ENCODE results near the gene DCAF12L2.

DNA sequence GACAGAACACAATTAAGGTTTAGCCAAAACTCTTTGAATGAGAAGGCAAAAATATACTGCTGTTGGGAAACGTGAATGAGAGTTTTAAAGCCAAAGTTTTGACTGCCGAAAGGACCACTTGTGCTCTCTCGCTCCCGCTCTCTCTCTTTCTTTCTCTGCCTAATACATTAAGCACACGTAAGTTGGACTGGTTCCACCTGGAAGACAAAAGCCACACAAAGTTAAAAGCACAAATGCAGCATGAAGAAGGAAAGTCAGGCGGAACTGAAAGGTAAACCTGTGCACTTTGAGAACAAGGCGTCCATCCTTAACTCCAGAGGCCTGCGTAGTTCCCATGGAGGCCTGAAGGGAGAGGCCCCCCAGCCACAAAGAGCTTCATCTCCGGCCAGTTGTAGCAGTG is 1.9 kb downstream of the DCAF12L2 start:
- TF ChIP-seq GLIS3 (CRISPR knock-in tag; IDR thresholded peaks at IDR 0.05) (no peak), ARNTL (CRISPR knock-in tag; IDR thresholded peaks at IDR 0.05; ENCODE audit: borderline replicate concordance, low read depth) (no peak), RARB (CRISPR knock-in tag; IDR thresholded peaks at IDR 0.05) (no peak), SNAI2 (CRISPR knock-in tag; IDR thresholded peaks at IDR 0.05) (no peak), ESRRG (CRISPR knock-in tag; IDR thresholded peaks at IDR 0.05) (no peak), ZFP30 (CRISPR knock-in tag; IDR thresholded peaks at IDR 0.05) (no peak), ZNF70 (CRISPR knock-in tag; IDR thresholded peaks at IDR 0.05) (no peak), PATZ1 (CRISPR knock-in tag; IDR thresholded peaks at IDR 0.05; ENCODE audit: borderline replicate concordance) (no peak), OSR1 (CRISPR knock-in tag; IDR thresholded peaks at IDR 0.05) (no peak), ZFP3 (CRISPR knock-in tag; IDR thresholded peaks at IDR 0.05) (no peak), CSDC2 (CRISPR knock-in tag; IDR thresholded peaks at IDR 0.05) (no peak), CREB5 (CRISPR knock-in tag; IDR thresholded peaks at IDR 0.05; ENCODE audit: low read depth) (no peak), TOX (CRISPR knock-in tag; IDR thresholded peaks at IDR 0.05; ENCODE audit: borderline replicate concordance) (no peak), BACH2 (CRISPR knock-in tag; IDR thresholded peaks at IDR 0.05; ENCODE audit: borderline replicate concordance) (no peak)

Measured in SK-N-SH treated with all-trans-retinoic acid at 6 μM for 48 hours (cell line).